Breast epithelium (tissue), 4 donors: ENCODE results near the gene USP33. TPM values are rescaled to one million over a fixed set of nuclear protein-coding genes. Genes with fewer than 3 reads are reported as not detected.
A peak's percentile ranks its signal among the peaks of the same experiment; 100 is the strongest.
"Not testable (repeated sequence)": the region's sequence is repeated elsewhere in the genome, so short reads cannot be mapped to it uniquely, and the experiment has no call there.

Source experiments
- DNase-seq, 2 donors: peaks; one replicate each; pipeline ENCODE4 v3.0.0-alpha.2; 2019; ENCODE audit warnings: low spot score in 2 of 2
- H3K27ac ChIP-seq, 2 donors: fragments of 200-600 bp; sonication (generic) in 1 of 2; one replicate each; pipeline ENCODE4 v1.5.1; 2016 to 2019; ENCODE audit warnings: mild to moderate bottlenecking in 1 of 2
- H3K27me3 ChIP-seq, 2 donors: fragments of 200-600 bp; sonication (generic) in 1 of 2; one replicate each; pipeline versions ENCODE4 v1.5.1 to v1.6.0; 2017 to 2019; ENCODE audit warnings: control low read depth in 1 of 2, mild to moderate bottlenecking in 1 of 2
- H3K36me3 ChIP-seq: fragments of 200-600 bp; one replicate; pipeline ENCODE4 v1.5.1; 2019
- H3K4me1 ChIP-seq, 2 donors: fragments of 200-600 bp; sonication (generic); one replicate each; pipeline ENCODE4 v1.5.1; 2016 to 2019; ENCODE audit warnings: control low read depth in 1 of 2
- H3K4me3 ChIP-seq, 3 donors: fragments of 200-600 bp; sonication (generic); 1 replicate in 2 of 3; 2 replicates in 1 of 3; pipeline ENCODE4 v1.5.1; 2016 to 2019; ENCODE audit warnings: mild to moderate bottlenecking in 3 of 3, moderate library complexity in 2 of 3
- H3K9me3 ChIP-seq, 2 donors: fragments of 200-600 bp; sonication (generic) in 1 of 2; one replicate each; pipeline ENCODE4 v1.5.1; 2016 to 2019; ENCODE audit warnings: control low read depth in 1 of 2
- CTCF ChIP-seq, 3 donors: fragments of 450-650 bp; IDR thresholded peaks; one replicate each; pipeline ENCODE4 v1.5.1; 2016 to 2017; ENCODE audit warnings: antibody characterized with exemption in 3 of 3, mild to moderate bottlenecking in 3 of 3, moderate library complexity in 3 of 3
- POLR2A ChIP-seq: fragments of 450-650 bp; IDR thresholded peaks from one replicate; pipeline ENCODE4 v1.6.1; 2016; ENCODE audit warnings: antibody characterized with exemption, mild to moderate bottlenecking, moderate library complexity
- POLR2AphosphoS5 ChIP-seq, 3 donors: sonication (generic); formaldehyde crosslinking; IDR thresholded peaks; one replicate each; pipeline ENCODE4 v1.6.1; 2017; ENCODE audit warnings: antibody characterized with exemption in 3 of 3
- intact Hi-C: fragments of 100-400 bp; cut with DNase I; formaldehyde crosslinking; loops from one replicate; pipeline ENCODE4 v1.15.1; 2023; ENCODE audit warnings: low total_unique reads
- total RNA-seq, 3 donors: library from RNA; depleted of rRNA; stranded (reverse); fragments of >200 nt; gene quantifications; one replicate each; pipeline ENCODE4 v1.1.0, GENCODE V29; 2016

The USP33 gene
- total RNA-seq, 3 donors from 2014 or later = 96.4 to 144 (median 133) TPM

- H3K4me1 ChIP-seq = no peaks in the 10 kb centered on the region
Observed at GRCh38 chr1:77757066-77757584, 2.5 kb downstream of the USP33 start.

GRCh38 chr1:77756052-77756754, 3.4 kb downstream of the USP33 start:
- intact Hi-C loops = no loop called here
- Histone ChIP-seq H3K27ac (peak overlapping the region in 1 of 2 donors; percentile 13), H3K36me3 (no peaks in the 10 kb centered on the region), H3K27me3 (no peaks in the 10 kb centered on the region), H3K4me3 (peak overlapping the region in 1 of 3 donors; percentile 3), H3K4me1 (no peaks in the 10 kb centered on the region), H3K9me3 (no peaks in the 10 kb centered on the region)
- TF ChIP-seq POLR2A (no peak), POLR2AphosphoS5 (IDR thresholded peaks at IDR 0.05) (no peak), CTCF (IDR thresholded peaks at IDR 0.05) (no peak)
- DNase-seq = no peak

More at GRCh38 chr1:77757066-77757584, 2.5 kb downstream of the USP33 start:
- Histone ChIP-seq H3K36me3 (no peaks in the 10 kb centered on the region), H3K27ac (no peak overlapping the region), H3K9me3 (no peaks in the 10 kb centered on the region), H3K27me3 (no peaks in the 10 kb centered on the region), H3K4me3 (no peak overlapping the region)
- TF ChIP-seq POLR2AphosphoS5 (IDR thresholded peaks at IDR 0.05) (no peak), POLR2A (no peak), CTCF (IDR thresholded peaks at IDR 0.05) (no peak)
- no peak for DNase-seq
- intact Hi-C loops = no loop called here

GRCh38 chr1:77749489-77749888, 10.2 kb downstream of the USP33 start:
- H3K4me3 ChIP-seq, H3K9me3 ChIP-seq, DNase-seq, H3K36me3 ChIP-seq, H3K27ac ChIP-seq, H3K4me1 ChIP-seq, H3K27me3 ChIP-seq, intact Hi-C loops: not testable (repeated sequence)

- intact Hi-C loops = no loop called here
- DNase-seq = no peak
Observed at GRCh38 chr1:77744576-77744975, 15.1 kb downstream of the USP33 start.

GRCh38 chr1:77742011-77742555, 17.6 kb downstream of the USP33 start:
- DNase-seq = no peak
- H3K4me3 ChIP-seq = no peak overlapping the region
- H3K36me3 ChIP-seq = no peaks in the 10 kb centered on the region
- H3K9me3 ChIP-seq = no peaks in the 10 kb centered on the region
- no peak overlapping the region for H3K27ac ChIP-seq
- H3K4me1 ChIP-seq = no peaks in the 10 kb centered on the region
- intact Hi-C loops = no loop called here
- no peaks in the 10 kb centered on the region for H3K27me3 ChIP-seq
- TF ChIP-seq CTCF (IDR thresholded peaks at IDR 0.05) (no peak), POLR2AphosphoS5 (IDR thresholded peaks at IDR 0.05) (no peak), POLR2A (no peak)

More at GRCh38 chr1:77744576-77744975, 15.1 kb downstream of the USP33 start:
- no peaks in the 10 kb centered on the region for H3K27me3 ChIP-seq
- no peak overlapping the region for H3K4me3 ChIP-seq
- H3K9me3 ChIP-seq = no peaks in the 10 kb centered on the region
- no peaks in the 10 kb centered on the region for H3K36me3 ChIP-seq
- no peak overlapping the region for H3K27ac ChIP-seq
- TF ChIP-seq POLR2AphosphoS5 (IDR thresholded peaks at IDR 0.05) (no peak), CTCF (IDR thresholded peaks at IDR 0.05) (no peak), POLR2A (no peak)
- no peaks in the 10 kb centered on the region for H3K4me1 ChIP-seq
